ENCODE results near the gene HK1. TPM values are rescaled to one million over a fixed set of nuclear protein-coding genes. Genes with fewer than 3 reads are reported as not detected.

HK1 gene
- total RNA-seq, 2 donors from 2014 or later: 38.0 to 78.8 TPM

DNA sequence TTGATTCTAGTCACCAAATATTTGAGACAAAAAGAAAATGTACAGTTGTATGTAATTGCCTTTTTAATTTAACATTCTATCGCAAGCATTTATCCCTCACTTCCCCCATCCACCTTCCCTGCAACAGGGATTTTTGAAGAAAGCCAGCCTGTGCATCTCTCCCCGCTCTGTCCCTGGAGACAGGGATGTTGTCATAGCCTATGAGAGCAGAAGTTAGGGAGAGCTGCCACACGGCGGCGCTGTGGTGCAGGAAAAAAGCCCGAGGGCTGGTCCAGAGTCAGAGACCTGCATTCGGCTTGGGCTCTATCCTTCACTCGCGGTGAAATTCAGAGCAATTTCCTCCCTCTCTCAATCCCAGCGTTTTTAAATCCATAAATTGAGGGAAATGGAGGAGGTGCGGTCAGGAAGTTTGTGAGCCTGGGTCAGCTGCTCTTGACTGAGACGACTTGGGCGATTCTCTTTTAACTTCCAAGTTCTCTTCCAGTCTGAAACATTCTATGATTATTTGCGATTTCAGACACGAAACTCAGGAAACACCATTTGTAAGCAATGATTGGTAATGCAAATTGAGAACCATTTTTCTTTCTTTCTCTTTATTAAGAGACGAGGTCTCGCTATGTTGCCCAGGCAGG, 40.7 kb upstream of the HK1 start:
- peaks cover 8% of the 10 kb centered on the region for H3K4me1 Mint-ChIP-seq
- no peaks in the 10 kb centered on the region for H3K36me3 Mint-ChIP-seq (ENCODE audit: low read depth)
- no peaks in the 10 kb centered on the region for H3K27me3 ChIP-seq (ENCODE audit: control insufficient read depth, insufficient read depth, low read length, poor library complexity, severe bottlenecking)
- peak; percentile 97 for TF ChIP-seq CTCF (conservative IDR thresholded peaks at IDR 0.05)
- no peak overlapping the region for H3K4me3 ChIP-seq (ENCODE audit: low read length)
- 26 to 28% methylated on average over 14 to 17 of the region's 17 CpGs for WGBS, 2 experiments (ENCODE audit: insufficient coverage in 1 of 2, insufficient read length in 1 of 2)
- peak; percentile 97 for DNase-seq
- no peak overlapping the region for H3K27ac ChIP-seq (ENCODE audit: low read depth, low read length)
- H3K27ac Mint-ChIP-seq: no peak overlapping the region
- no peaks in the 10 kb centered on the region for H3K9me3 ChIP-seq (ENCODE audit: control insufficient read depth, low read length)
- peaks cover 4% of the 10 kb centered on the region for H3K27me3 Mint-ChIP-seq (ENCODE audit: insufficient read depth)
- no peaks in the 10 kb centered on the region for H3K4me1 ChIP-seq (ENCODE audit: control insufficient read depth, insufficient read depth, low read length)
- H3K36me3 ChIP-seq (ENCODE audit: control insufficient read depth, insufficient read depth, low read length): no peaks in the 10 kb centered on the region
- no peak overlapping the region for H3K9ac ChIP-seq (ENCODE audit: extremely low read depth, low read length, poor library complexity, severe bottlenecking)
- no peak overlapping the region for H3K4me3 Mint-ChIP-seq
- H3K9me3 Mint-ChIP-seq: no peaks in the 10 kb centered on the region

DNA sequence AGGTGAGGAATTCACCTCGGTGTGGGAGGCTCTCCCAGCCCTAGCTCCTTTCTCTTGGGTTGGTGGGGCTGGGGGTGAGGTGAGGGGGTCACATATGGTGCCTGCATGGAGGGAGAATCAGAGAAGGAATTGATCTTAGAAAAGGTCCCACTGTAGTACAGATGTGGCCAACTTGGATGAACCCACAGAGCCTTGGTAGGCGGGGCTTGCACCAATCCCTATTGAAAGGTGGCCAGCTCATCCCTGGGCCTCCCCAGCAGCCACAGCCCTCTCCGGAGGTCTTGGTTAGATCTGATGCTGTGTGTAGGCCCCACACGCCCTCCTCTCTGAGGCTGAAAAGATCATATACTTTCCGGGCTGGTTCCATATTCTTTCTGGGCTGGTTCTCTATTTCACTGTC, 39.2 kb upstream of the HK1 start:
- WGBS, 2 experiments (ENCODE audit: insufficient coverage in 1 of 2, insufficient read length in 1 of 2): 80 to 89% methylated on average over 3 to 5 of the region's 5 CpGs
- Histone ChIP-seq H3K27me3 (ENCODE audit: control insufficient read depth, insufficient read depth, low read length, poor library complexity, severe bottlenecking) (no peaks in the 10 kb centered on the region), H3K36me3 (ENCODE audit: control insufficient read depth, insufficient read depth, low read length) (no peaks in the 10 kb centered on the region), H3K4me3 (ENCODE audit: low read length) (no peak overlapping the region), H3K9ac (ENCODE audit: extremely low read depth, low read length, poor library complexity, severe bottlenecking) (no peak overlapping the region), H3K9me3 (ENCODE audit: control insufficient read depth, low read length) (no peaks in the 10 kb centered on the region), H3K4me1 (ENCODE audit: control insufficient read depth, insufficient read depth, low read length) (no peaks in the 10 kb centered on the region), H3K27ac (ENCODE audit: low read depth, low read length) (no peak overlapping the region)
- Mint-ChIP-seq H3K27ac (no peak overlapping the region), H3K4me3 (no peak overlapping the region), H3K27me3 (ENCODE audit: insufficient read depth) (peaks cover 4% of the 10 kb centered on the region), H3K36me3 (ENCODE audit: low read depth) (no peaks in the 10 kb centered on the region), H3K4me1 (peaks cover 6% of the 10 kb centered on the region), H3K9me3 (no peaks in the 10 kb centered on the region)
- no peak for TF ChIP-seq CTCF (conservative IDR thresholded peaks at IDR 0.05)
- no peak for DNase-seq

GRCh38 chr10:69239816-69240434, 38.4 kb upstream of the HK1 start:
- 88 to 92% methylated on average over 4 to 6 of the region's 6 CpGs for WGBS, 2 experiments (ENCODE audit: insufficient coverage in 1 of 2, insufficient read length in 1 of 2)
- Mint-ChIP-seq H3K27ac (no peak overlapping the region), H3K36me3 (ENCODE audit: low read depth) (no peaks in the 10 kb centered on the region), H3K9me3 (no peaks in the 10 kb centered on the region), H3K4me3 (no peak overlapping the region), H3K4me1 (peaks cover 6% of the 10 kb centered on the region), H3K27me3 (ENCODE audit: insufficient read depth) (peaks cover 4% of the 10 kb centered on the region)
- H3K36me3 ChIP-seq (ENCODE audit: control insufficient read depth, insufficient read depth, low read length): no peaks in the 10 kb centered on the region
- H3K4me1 ChIP-seq (ENCODE audit: control insufficient read depth, insufficient read depth, low read length): no peaks in the 10 kb centered on the region
- no peaks in the 10 kb centered on the region for H3K9me3 ChIP-seq (ENCODE audit: control insufficient read depth, low read length)
- no peak overlapping the region for H3K27ac ChIP-seq (ENCODE audit: low read depth, low read length)
- no peaks in the 10 kb centered on the region for H3K27me3 ChIP-seq (ENCODE audit: control insufficient read depth, insufficient read depth, low read length, poor library complexity, severe bottlenecking)
- no peak overlapping the region for H3K9ac ChIP-seq (ENCODE audit: extremely low read depth, low read length, poor library complexity, severe bottlenecking)
- TF ChIP-seq CTCF (conservative IDR thresholded peaks at IDR 0.05): no peak
- H3K4me3 ChIP-seq (ENCODE audit: low read length): no peak overlapping the region
- DNase-seq: no peak
